GM18498 (cell line): ENCODE data around the gene TECTA.
"Not testable (repeated sequence)": the region's sequence is repeated elsewhere in the genome, so short reads cannot be mapped to it uniquely, and the experiment has no call there.

ENCODE experiments used
- ATAC-seq: cut with Tn5 transposase; IDR thresholded peaks from one replicate; pipeline ENCODE4 v1.9.1; 2021; ENCODE audit warnings: mild to moderate bottlenecking, moderate library complexity; ENCODE audit not compliant: unreplicated experiment

TECTA gene

DNA sequence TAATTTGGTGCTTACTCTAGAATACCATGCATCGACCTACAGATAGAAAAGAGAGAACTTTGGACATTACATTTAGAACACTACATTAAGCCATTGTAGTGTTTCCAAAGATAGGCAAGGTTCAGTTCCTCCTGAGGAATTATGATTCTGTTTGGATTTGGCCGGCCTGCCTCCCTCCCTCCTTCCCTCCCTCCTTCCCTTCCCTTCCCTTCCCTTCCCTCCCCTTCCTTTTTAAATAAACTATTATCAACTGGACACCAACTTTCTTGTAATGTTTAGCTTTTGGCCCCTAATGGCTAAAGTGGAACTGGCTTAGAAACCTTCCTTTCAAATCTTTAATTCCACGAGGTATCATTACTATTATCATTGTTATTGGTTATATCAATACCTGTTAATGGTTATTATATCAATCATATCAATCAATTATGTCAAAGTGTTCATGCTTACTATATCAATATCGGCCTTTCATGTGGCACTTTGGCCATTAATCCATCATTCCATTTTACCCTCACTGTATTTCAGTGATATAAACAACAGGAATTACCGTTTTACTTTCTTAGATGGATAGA is 60.4 kb downstream of the TECTA start:
- ATAC-seq = no peak

GRCh38 chr11:121163658-121164308 is 62.7 kb downstream of the TECTA start:
- ATAC-seq = no peak

DNA sequence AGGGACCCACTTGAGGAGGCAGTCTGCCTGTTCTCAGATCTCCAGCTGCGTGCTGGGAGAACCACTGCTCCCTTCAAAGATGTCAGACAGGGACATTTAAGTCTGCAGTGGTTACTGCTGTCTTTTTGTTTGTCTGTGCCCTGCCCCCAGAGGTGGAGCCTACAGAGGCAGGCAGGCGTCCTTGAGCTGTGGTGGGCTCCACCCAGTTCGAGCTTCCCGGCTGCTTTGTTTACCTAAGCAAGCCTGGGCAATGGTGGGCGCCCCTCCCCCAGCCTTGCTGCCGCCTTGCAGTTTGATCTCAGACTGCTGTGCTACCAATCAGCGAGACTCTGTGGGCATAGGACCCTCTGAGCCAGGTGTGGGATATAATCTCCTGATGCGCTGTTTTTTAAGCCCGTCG is 76.6 kb downstream of the TECTA start:
- not testable (repeated sequence) for ATAC-seq

GRCh38 chr11:121179306-121179705 is 78.3 kb downstream of the TECTA start:
- no peak for ATAC-seq

- ATAC-seq = no peak
Measured at GRCh38 chr11:121180183-121180582, 79.1 kb downstream of the TECTA start.

GRCh38 chr11:121188776-121189175 is 87.7 kb downstream of the TECTA start:
- ATAC-seq = no peak

- no peak for ATAC-seq
Measured at GRCh38 chr11:121191818-121192217, 90.8 kb downstream of the TECTA start.

GRCh38 chr11:121194731-121195596 is 93.9 kb downstream of the TECTA start:
- no peak for ATAC-seq

DNA sequence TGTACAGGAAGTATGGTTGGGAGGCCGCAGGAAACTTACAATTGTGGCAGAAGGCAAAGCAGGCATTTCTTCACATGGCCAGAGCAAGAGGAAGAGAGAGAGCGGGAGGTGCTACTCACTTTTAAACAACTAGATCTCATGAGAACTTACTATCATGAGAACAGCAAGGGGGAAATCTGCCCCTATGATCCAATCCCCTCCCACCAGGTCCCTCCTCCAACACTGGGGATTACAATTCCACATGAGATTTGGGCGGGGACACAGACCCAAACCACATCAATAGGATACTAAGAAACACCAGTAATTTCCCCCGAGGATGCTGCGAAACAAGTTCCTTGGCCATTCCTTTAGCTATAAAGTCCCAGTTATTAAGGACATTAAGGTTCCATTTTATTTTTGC is 97.4 kb downstream of the TECTA start:
- ATAC-seq = no peak

DNA sequence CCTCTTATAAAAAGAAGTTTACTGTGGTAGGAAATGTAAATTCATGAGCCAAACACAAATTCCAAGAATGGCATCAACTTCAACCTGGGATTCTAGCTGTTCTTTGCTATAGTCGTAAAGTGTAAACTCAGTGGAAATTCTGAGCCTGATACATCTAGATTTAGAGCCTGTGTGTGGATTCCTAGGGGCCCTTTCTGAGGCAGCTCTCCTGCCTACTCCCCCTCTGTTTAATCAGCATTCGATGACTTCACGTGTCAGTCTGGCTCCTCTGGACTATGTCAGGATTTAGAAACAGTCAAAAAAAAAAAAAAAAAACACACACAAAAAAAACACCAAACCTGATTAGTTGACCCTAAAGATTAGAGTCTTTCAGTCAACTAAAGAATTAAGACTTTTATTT is 98.5 kb downstream of the TECTA start:
- ATAC-seq = no peak

DNA sequence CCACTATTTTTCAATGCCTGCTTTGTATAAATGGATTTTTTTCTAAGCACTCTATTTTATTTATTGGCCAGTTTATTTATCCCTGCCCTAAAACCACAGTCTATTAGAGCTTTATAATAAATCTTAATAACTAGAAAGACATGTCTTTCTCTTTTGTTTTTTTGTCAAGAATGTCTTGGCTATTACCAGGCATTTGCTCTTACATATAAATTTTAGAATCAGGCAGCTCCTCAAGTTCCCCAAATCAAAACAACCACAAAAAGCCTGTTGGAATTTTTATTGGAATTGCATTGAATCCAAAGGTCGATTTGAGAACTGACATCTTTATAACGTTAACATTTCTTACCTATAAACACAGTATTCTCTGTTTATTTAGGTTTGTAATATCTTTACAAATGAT is 105.8 kb downstream of the TECTA start:
- ATAC-seq = no peak

GRCh38 chr11:121207485-121208115 is 106.6 kb downstream of the TECTA start:
- ATAC-seq = peak; percentile 69

DNA sequence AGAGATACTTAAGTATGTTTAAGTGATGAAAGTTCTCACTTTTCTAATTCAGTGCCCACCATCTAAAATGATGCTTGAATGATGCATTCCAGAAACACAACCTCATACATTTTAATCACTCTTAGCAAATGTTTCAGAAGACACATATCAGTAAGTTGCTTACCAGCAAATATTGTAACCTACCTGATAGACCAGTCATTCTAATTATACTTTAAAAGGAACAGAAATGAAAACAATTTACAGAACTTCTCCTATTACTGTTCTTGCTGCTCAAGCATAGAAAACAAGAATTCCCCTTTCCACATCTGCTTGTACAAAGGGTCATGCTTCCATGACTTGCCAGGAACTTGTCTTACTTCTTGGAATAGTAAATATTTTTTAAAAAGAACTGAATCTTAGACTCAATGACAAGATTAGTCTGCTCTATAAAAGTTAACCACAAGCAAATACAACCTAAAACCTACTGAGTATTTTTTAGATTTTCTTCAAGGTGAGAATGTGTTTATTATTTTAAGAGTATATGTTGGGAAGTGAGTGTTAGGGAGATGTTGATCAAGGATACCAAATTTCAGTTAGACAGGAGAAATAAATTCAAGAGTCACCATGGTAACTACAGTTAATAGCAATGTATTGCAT is 109.5 kb downstream of the TECTA start:
- no peak for ATAC-seq

DNA sequence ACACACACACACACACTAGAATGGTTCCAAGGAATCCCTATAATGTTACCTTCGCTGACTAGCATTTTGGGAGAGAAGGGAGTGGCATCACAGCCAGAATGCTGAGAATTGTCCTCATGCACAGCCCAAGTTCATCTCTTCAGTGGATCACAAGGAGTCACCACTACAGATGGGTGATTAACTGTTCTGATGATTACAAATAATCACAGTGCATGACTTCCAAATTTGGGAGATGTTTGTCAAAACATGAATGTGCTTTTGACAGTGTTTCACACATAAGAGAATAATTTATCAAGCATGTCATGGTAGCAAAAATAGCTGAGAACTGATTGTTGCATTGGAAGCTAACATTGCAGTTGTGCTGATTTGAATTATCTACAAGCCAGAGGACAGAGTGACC is 110.6 kb downstream of the TECTA start:
- no peak for ATAC-seq

GRCh38 chr11:121212536-121213361 is 111.7 kb downstream of the TECTA start:
- no peak for ATAC-seq

GRCh38 chr11:121213362-121213893 is 112.4 kb downstream of the TECTA start:
- ATAC-seq = no peak

DNA sequence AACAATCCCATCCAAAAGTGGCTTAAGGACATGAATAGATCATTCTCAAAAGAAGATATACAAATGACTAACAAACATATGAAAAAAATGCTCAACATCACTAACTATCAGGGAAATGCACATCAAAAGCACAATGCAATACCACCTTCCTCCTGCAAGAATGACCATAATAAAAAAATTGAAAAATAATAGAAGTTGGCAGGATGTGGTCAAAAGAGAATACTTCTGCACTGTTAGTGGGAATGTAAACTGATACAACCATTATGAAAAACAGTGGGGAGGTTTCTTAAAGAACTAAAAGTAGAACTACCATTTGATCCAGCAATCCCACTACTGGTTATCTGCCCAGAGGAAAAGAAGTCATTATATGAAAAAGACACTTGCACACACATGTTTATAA is 113.8 kb downstream of the TECTA start:
- no peak for ATAC-seq

DNA sequence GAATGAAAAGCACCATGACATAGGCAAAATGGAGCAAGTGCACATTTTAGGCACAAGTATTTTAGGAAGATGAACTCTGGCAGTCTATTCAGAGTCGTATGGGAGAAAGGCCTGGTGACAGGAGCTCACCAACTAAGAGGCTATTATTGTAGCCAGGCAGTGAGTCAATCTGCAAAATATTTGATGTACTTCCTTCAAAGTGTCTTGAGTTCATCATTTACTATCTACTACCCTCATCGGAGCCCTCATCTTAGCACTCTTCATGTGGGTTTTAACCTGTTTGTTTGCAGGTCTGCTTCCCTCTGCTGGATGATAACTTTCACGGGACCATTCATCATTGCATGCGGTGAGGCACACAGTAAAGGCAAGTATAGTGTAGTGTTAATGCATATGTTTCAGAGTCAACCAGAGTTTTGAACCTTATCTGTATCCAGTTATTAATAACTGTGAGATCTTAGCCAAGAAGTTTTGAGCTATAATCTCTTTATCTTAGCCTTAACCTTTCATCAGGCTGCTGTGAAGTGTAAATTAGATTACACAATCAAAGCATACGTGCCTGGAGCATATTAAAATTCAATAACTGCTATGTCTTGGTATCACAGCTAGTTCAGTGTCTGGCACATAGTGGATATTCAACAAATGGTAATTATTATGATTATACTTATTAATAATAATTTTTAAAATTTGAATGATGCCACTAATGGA is 120.6 kb downstream of the TECTA start:
- no peak for ATAC-seq

DNA sequence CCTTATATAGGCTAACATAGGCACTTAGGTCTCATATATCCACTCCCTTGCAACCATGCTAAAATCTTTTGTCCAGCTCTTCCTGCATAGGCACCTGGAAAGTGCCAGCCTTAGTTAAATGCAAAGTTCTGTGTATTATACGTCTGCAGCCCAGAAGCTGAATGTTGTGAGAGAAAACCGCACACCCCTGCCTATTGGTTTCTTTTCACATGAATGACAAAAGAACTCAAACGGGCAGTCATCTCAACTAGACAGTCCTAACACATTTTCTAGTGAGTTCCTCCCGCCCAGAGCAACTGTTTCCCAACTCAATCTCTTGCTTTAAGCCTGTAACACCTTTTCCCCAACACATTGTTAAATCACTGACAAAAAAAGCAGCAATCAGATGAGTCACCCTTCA is 122.1 kb downstream of the TECTA start:
- ATAC-seq = no peak
